Endothelial cell of umbilical vein (primary cell): ENCODE measurements around the gene LRP5. TPM values are rescaled to one million over a fixed set of nuclear protein-coding genes. Genes with fewer than 3 reads are reported as not detected.

Source experiments
- BruUV-seq: library from RNA; stranded (reverse); fragments of 400-500 nt; replicated peaks from 2 replicates; lab custom pipeline; 2021; lab: Mats Ljungman, UMichigan
- CTCF ChIA-PET: fragments of 300-600, 350-600 bp; sonication (Branson Sonifier 250); formaldehyde crosslinking; loops from one replicate; lab custom pipeline; 2021; ENCODE audit warnings: antibody characterized with exemption, inconsistent platforms; lab: Charles Lee
- POLR2A ChIA-PET: fragments of 300-600, 350-600 bp; sonication (Branson Sonifier 250); formaldehyde crosslinking; loops from one replicate; lab custom pipeline; 2021; ENCODE audit warnings: antibody characterized with exemption, inconsistent platforms; lab: Charles Lee
- DNase-seq: peaks from one replicate; pipeline ENCODE4 v3.0.0-alpha.2; 2011; ENCODE audit warnings: low read depth, low spot score
- FAIRE-seq: peaks from 2 replicates; lab custom pipeline; 2011; peaks lifted over from hg19 to GRCh38; lab: Jason Lieb, UNC
- H2AFZ ChIP-seq: 2 replicates; pipeline ENCODE4 v1.6.0; 2012; ENCODE audit warnings: low read depth, low read length, control low read depth, inconsistent platforms
- H3K27ac ChIP-seq: 2 replicates; pipeline ENCODE4 v1.5.1; 2011; ENCODE audit warnings: low read depth, mild to moderate bottlenecking, control low read depth, low read length, moderate library complexity; ENCODE audit not compliant: insufficient read depth
- H3K27me3 ChIP-seq, 2 experiments: 2 replicates each; pipeline versions ENCODE4 v1.6.0 to v1.6.1; 2011; ENCODE audit warnings: low read length in 2 of 2, mixed read lengths in 1 of 2; ENCODE audit not compliant: control insufficient read depth in 2 of 2, insufficient read depth in 2 of 2
- H3K36me3 ChIP-seq, 2 experiments: 2 replicates in 1 of 2; 3 replicates in 1 of 2; pipeline ENCODE4 v1.5.1; 2011; ENCODE audit warnings: low read length in 2 of 2, mild to moderate bottlenecking in 1 of 2, moderate library complexity in 1 of 2; ENCODE audit not compliant: control insufficient read depth in 2 of 2, insufficient read depth in 2 of 2; ENCODE audit errors: extremely low read depth in 1 of 2
- H3K4me1 ChIP-seq: 3 replicates; pipeline ENCODE4 v1.5.1; 2011; ENCODE audit warnings: mild to moderate bottlenecking, low read length; ENCODE audit not compliant: control insufficient read depth, insufficient read depth; ENCODE audit errors: extremely low read depth
- H3K4me2 ChIP-seq: 2 replicates; pipeline ENCODE4 v1.6.1; 2011; ENCODE audit warnings: low read length, control low read depth, mixed read lengths; ENCODE audit not compliant: insufficient read depth
- H3K4me3 ChIP-seq, 3 experiments: fragments of 200-600 bp in 1 of 3; sonication (generic), shearing (Covaris generic) in 1 of 3; replicated peaks in 1 of 3; 2 replicates each; pipeline ENCODE4 v1.5.1; 2011 to 2016; ENCODE audit warnings: control low read depth in 3 of 3, low read length in 3 of 3, mild to moderate bottlenecking in 2 of 3, inconsistent platforms in 1 of 3, low read depth in 1 of 3, moderate library complexity in 1 of 3; ENCODE audit not compliant: insufficient read depth in 1 of 3
- H3K79me2 ChIP-seq: 2 replicates; pipeline ENCODE4 v1.6.0; 2012; ENCODE audit warnings: low read length, inconsistent platforms; ENCODE audit not compliant: control insufficient read depth, insufficient read depth
- H3K9ac ChIP-seq: replicated peaks from 2 replicates; pipeline ENCODE3; 2011; ENCODE audit warnings: low read length, control low read depth; ENCODE audit not compliant: insufficient read depth; ENCODE audit errors: extremely low read depth
- H3K9me1 ChIP-seq: replicated peaks from 3 replicates; pipeline ENCODE4 v1.6.0; 2011; ENCODE audit warnings: mild to moderate bottlenecking, low read length; ENCODE audit not compliant: control insufficient read depth, insufficient read depth; ENCODE audit errors: extremely low read depth
- H3K9me3 ChIP-seq: replicated peaks from 2 replicates; pipeline ENCODE4 v1.5.1; 2012; ENCODE audit warnings: low read length, inconsistent platforms; ENCODE audit not compliant: control insufficient read depth, insufficient read depth
- H4K20me1 ChIP-seq: replicated peaks from 2 replicates; pipeline ENCODE3; 2011; ENCODE audit warnings: mild to moderate bottlenecking, low read length; ENCODE audit not compliant: control insufficient read depth, insufficient read depth; ENCODE audit errors: extremely low read depth
- EZH2 ChIP-seq: IDR thresholded peaks from 2 replicates; pipeline ENCODE4 v1.6.1; 2012; ENCODE audit warnings: borderline replicate concordance, low read depth, mild to moderate bottlenecking, moderate library complexity, low read length, inconsistent platforms; ENCODE audit not compliant: severe bottlenecking
- FOS ChIP-seq: IDR thresholded peaks from 2 replicates; pipeline ENCODE4 v1.6.1; 2011; ENCODE audit warnings: mild to moderate bottlenecking, low read length, moderate library complexity, borderline replicate concordance; ENCODE audit not compliant: insufficient read depth
- GATA2 ChIP-seq: IDR thresholded peaks from 2 replicates; pipeline ENCODE4 v1.7.0; 2011; ENCODE audit warnings: low read depth, mild to moderate bottlenecking, moderate library complexity, mixed read lengths, low read length; ENCODE audit not compliant: insufficient read length, insufficient read depth
- JUN ChIP-seq: IDR thresholded peaks from 2 replicates; pipeline ENCODE4 v1.6.1; 2011; ENCODE audit warnings: borderline replicate concordance, low read depth; ENCODE audit not compliant: insufficient read length, insufficient read depth
- MYC ChIP-seq: IDR thresholded peaks from one replicate; pipeline ENCODE4 v1.6.1; 2011; ENCODE audit warnings: mild to moderate bottlenecking, low read depth, low read length
- POLR2A ChIP-seq: IDR thresholded peaks from 2 replicates; pipeline ENCODE4 v1.6.1; 2012; ENCODE audit warnings: low read depth, mild to moderate bottlenecking, control low read depth, low read length
- POLR2AphosphoS5 ChIP-seq: IDR thresholded peaks from 2 replicates; pipeline ENCODE4 v1.6.1; 2012; ENCODE audit warnings: low read depth, mild to moderate bottlenecking, control low read depth, low read length, moderate library complexity; ENCODE audit not compliant: insufficient read depth
- dilution Hi-C: fragments of 300-500 bp; cut with MboI; formaldehyde crosslinking; loops from one replicate; pipeline ENCODE4 v1.15.0; 2019; ENCODE audit warnings: low sequenced_read_pairs; ENCODE audit not compliant: extremely low pct_ligation_motif_present
- intact Hi-C: fragments of 100-400 bp; cut with micrococcal nuclease; formaldehyde crosslinking; loops from one replicate; pipeline ENCODE4 v1.10.0; 2022
- polyA plus RNA-seq, 4 experiments: library from polyadenylated mRNA; depleted of rRNA in 3 of 4; stranded (reverse) in 3 of 4; unstranded in 1 of 4; fragments of >200 nt; gene quantifications; 2 replicates each; pipeline versions ENCODE4 v1.2.1 to v1.2.3, GENCODE V29; 2011 to 2012; ENCODE audit warnings: missing spikeins in 1 of 4
- total RNA-seq: library from RNA; stranded (reverse); gene quantifications from 2 replicates; pipeline ENCODE4 v1.2.3, GENCODE V29; 2021
- TF ChIP-seq, protein P1 (sequence below): IDR thresholded peaks from 2 replicates; pipeline ENCODE4 v1.6.1; 2011; ENCODE audit not compliant: insufficient read depth, insufficient read length
- TF ChIP-seq, protein P2 (sequence below), 2 donors: IDR thresholded peaks; 1 replicate in 1 of 2; 2 replicates in 1 of 2; pipeline ENCODE4 v1.5.1; 2011; ENCODE audit warnings: low read length in 2 of 2, mild to moderate bottlenecking in 2 of 2, moderate library complexity in 2 of 2, control low read depth in 1 of 2, inconsistent platforms in 1 of 2, low read depth in 1 of 2; ENCODE audit not compliant: insufficient read depth in 1 of 2; ENCODE audit errors: extremely low read depth in 1 of 2

LRP5 gene
- total and polyA plus RNA-seq, 2 donors (not counting 3 experiments of a cell fraction or from before 2014, with no cell fraction given) = 35.1 to 51.8 TPM

DNA sequence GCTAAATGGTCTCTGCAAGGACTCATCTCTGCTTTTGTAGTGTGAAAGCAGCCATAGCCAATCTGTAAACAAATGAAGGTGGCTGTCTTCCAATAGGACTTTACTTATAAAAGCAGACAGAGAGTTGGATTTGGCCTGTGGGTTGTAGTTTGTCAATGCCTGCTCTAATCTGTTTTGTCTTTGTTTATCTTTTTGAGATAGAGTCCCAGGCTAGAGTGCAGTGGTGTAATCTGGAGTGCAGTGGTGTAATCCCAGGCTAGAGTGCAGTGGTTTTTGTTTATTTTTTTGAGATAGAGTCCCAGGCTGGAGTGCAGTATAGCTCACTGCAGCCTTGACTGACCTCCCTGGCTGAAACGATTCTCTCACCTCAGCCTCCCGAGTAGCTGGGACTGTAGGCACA, 156.7 kb downstream of the LRP5 start:
- dilution Hi-C loops = no loop called here
- Histone ChIP-seq H3K4me3 (no peak overlapping the region), H3K4me2 (no peak overlapping the region), H3K9ac (no peak overlapping the region), H3K9me1 (no peaks in the 10 kb centered on the region), H3K4me1 (peaks cover 8% of the 10 kb centered on the region), H2AFZ (no peak overlapping the region), H3K27ac (no peak overlapping the region), H3K36me3 (no peaks in the 10 kb centered on the region), H4K20me1 (peaks cover 30% of the 10 kb centered on the region), H3K27me3 (no peaks in the 10 kb centered on the region), H3K79me2 (peaks cover 98% of the 10 kb centered on the region), H3K9me3 (no peaks in the 10 kb centered on the region)
- no peak for TF ChIP-seq POLR2AphosphoS5
- TF ChIP-seq MYC = no peak
- TF ChIP-seq EZH2 = no peak
- TF ChIP-seq GATA2 = no peak
- TF ChIP-seq, protein P1, sequence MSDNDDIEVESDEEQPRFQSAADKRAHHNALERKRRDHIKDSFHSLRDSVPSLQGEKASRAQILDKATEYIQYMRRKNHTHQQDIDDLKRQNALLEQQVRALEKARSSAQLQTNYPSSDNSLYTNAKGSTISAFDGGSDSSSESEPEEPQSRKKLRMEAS = no peak
- no peak for TF ChIP-seq FOS
- no peak for TF ChIP-seq JUN
- TF ChIP-seq POLR2A = no peak
- TF ChIP-seq, protein P2, sequence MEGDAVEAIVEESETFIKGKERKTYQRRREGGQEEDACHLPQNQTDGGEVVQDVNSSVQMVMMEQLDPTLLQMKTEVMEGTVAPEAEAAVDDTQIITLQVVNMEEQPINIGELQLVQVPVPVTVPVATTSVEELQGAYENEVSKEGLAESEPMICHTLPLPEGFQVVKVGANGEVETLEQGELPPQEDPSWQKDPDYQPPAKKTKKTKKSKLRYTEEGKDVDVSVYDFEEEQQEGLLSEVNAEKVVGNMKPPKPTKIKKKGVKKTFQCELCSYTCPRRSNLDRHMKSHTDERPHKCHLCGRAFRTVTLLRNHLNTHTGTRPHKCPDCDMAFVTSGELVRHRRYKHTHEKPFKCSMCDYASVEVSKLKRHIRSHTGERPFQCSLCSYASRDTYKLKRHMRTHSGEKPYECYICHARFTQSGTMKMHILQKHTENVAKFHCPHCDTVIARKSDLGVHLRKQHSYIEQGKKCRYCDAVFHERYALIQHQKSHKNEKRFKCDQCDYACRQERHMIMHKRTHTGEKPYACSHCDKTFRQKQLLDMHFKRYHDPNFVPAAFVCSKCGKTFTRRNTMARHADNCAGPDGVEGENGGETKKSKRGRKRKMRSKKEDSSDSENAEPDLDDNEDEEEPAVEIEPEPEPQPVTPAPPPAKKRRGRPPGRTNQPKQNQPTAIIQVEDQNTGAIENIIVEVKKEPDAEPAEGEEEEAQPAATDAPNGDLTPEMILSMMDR (IDR thresholded peaks at IDR 0.05; ENCODE audit: extremely low read depth in 1 of 2, insufficient read depth in 1 of 2, low read depth in 1 of 2, low read length in 2 of 2) = no peak
- CTCF ChIA-PET = no interaction called here
- POLR2A ChIA-PET = interaction anchor here (0.6 kb wide), 1 partner anchor 16 kb away, joined by 3 read pairs; no protein-coding TSS in a partner anchor
- DNase-seq = no peak
- intact Hi-C loops = no loop called here
- peak; percentile 47 for FAIRE-seq
- no TSS peak for BruUV-seq
